DMS53 (cell line): ENCODE measurements around the gene LTBP4.
"Not testable (repeated sequence)": the region's sequence is repeated elsewhere in the genome, so short reads cannot be mapped to it uniquely, and the experiment has no call there.

ENCODE experiments used
- DNase-seq: peaks from one replicate; lab custom pipeline; 2025; lab: John Stamatoyannopoulos, UW

LTBP4 gene, protein sequence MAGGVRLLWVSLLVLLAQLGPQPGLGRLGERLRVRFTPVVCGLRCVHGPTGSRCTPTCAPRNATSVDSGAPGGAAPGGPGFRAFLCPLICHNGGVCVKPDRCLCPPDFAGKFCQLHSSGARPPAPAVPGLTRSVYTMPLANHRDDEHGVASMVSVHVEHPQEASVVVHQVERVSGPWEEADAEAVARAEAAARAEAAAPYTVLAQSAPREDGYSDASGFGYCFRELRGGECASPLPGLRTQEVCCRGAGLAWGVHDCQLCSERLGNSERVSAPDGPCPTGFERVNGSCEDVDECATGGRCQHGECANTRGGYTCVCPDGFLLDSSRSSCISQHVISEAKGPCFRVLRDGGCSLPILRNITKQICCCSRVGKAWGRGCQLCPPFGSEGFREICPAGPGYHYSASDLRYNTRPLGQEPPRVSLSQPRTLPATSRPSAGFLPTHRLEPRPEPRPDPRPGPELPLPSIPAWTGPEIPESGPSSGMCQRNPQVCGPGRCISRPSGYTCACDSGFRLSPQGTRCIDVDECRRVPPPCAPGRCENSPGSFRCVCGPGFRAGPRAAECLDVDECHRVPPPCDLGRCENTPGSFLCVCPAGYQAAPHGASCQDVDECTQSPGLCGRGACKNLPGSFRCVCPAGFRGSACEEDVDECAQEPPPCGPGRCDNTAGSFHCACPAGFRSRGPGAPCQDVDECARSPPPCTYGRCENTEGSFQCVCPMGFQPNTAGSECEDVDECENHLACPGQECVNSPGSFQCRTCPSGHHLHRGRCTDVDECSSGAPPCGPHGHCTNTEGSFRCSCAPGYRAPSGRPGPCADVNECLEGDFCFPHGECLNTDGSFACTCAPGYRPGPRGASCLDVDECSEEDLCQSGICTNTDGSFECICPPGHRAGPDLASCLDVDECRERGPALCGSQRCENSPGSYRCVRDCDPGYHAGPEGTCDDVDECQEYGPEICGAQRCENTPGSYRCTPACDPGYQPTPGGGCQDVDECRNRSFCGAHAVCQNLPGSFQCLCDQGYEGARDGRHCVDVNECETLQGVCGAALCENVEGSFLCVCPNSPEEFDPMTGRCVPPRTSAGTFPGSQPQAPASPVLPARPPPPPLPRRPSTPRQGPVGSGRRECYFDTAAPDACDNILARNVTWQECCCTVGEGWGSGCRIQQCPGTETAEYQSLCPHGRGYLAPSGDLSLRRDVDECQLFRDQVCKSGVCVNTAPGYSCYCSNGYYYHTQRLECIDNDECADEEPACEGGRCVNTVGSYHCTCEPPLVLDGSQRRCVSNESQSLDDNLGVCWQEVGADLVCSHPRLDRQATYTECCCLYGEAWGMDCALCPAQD (N-terminal part only)

GRCh38 chr19:40601134-40601974 lies at the start of gene LTBP4:
Gene LTBP4 (plus strand): TSS chr19:40601369. CDS start chr19:40601388, 19 bp downstream.
- peak; percentile 82 for DNase-seq

- DNase-seq: no peak
Observed at GRCh38 chr19:40552848-40553247, 48.3 kb upstream of the LTBP4 start.

GRCh38 chr19:40553885-40554857 lies 47.0 kb upstream of the LTBP4 start:
- peak; percentile 90 for DNase-seq

DNA sequence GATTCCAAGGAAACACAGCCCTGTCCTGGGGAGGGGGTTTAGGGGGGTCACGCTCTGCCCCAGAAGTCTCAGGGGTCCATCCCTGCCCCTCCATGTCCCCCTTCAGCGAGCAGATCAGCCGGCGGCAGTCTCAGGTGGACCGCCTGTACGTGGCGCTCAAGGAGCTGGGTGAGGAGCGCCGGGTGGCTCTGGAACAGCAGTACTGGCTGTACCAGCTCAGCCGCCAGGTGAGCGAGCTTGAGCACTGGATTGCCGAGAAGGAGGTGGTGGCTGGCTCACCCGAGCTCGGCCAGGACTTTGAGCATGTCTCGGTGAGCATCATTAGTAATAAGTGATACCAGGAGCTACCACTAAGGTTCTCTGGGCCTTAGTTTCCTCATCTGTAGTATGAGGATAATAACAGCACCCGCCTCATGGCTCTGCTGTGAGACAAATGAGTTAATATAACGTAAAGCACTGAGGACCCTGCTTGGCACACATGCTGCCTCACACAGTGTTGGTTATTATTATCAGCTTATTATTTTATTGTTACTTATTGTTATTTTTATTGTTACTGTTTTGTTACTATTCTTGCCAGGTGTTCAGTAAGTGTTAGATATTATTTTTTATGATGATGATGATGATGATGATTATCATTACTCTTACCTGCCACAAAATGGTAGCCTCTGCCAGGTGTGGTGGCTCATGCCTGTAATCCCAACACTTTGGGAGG lies 45.0 kb upstream of the LTBP4 start:
- no peak for DNase-seq

GRCh38 chr19:40556953-40557530 lies 44.1 kb upstream of the LTBP4 start:
- no peak for DNase-seq

DNA sequence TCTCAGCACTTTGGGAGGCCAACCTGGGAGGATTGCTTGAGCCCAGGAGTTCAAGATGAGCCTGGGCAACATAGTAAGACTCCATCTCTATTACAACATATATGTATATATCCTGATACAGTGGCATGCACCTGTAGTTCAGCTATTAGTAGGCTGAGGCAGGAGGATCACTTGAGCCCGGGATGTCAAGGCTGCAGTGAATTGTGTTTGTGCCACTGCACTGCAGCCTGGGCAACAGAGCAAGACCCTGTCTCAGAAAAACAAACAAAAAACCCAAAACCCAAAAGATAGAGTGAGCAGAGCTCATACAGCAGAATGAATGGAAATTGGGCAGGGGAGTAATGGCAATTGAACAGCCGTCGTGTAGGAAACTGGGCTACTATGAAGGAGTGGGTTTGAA lies 41.8 kb upstream of the LTBP4 start:
- no peak for DNase-seq

DNA sequence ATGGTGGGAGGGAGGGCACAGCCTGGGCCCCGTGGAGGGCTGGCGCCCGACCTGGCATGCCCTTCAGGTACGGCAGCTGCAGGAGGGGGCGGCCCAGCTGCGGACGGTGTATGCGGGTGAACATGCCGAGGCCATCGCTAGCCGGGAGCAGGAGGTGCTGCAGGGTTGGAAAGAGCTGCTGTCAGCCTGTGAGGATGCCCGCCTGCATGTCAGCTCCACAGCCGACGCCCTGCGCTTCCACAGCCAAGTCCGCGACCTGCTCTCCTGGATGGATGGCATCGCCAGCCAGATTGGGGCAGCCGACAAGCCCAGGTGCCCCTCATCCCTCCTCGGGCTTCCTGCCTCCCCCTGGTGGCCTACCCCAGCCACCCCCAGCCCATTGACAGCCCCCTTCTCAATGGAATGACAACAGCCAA lies 41.1 kb upstream of the LTBP4 start:
- DNase-seq: no peak

GRCh38 chr19:40561947-40562346 lies 39.2 kb upstream of the LTBP4 start:
- DNase-seq: no peak

DNA sequence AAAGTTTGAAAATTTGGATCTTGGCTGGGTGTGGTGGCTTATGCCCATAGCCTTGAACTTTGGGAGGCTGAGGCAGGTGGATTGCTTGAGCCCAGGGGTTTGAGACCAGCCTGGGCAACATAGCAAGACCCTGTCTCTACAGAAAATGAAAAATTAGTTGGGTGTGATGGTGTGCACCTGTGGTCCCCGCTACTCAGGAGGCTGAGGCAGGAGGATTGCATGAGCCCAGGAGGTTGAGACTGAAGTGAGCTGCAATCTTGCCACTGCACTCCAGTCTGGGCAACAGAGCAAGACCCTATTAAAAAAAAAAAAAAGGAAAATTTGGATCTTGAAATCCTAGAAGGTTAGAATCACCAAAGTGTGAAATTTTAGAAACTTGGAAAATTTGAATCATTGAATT lies 36.6 kb upstream of the LTBP4 start:
- not testable (repeated sequence) for DNase-seq

DNA sequence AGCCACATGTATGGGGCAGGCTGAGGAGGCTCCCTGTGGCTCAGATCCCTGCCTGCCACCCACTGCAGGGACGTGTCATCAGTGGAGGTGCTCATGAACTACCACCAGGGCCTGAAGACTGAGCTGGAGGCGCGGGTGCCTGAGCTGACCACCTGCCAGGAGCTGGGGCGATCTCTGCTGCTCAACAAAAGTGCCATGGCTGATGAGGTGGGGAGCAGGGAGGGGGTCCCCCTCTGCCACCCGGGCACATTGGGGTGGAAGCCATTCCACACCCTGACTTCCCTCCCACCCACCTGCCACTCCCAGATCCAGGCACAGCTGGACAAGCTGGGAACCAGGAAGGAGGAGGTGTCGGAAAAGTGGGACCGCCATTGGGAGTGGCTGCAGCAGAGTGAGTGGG lies 35.8 kb upstream of the LTBP4 start:
- DNase-seq: no peak

DNA sequence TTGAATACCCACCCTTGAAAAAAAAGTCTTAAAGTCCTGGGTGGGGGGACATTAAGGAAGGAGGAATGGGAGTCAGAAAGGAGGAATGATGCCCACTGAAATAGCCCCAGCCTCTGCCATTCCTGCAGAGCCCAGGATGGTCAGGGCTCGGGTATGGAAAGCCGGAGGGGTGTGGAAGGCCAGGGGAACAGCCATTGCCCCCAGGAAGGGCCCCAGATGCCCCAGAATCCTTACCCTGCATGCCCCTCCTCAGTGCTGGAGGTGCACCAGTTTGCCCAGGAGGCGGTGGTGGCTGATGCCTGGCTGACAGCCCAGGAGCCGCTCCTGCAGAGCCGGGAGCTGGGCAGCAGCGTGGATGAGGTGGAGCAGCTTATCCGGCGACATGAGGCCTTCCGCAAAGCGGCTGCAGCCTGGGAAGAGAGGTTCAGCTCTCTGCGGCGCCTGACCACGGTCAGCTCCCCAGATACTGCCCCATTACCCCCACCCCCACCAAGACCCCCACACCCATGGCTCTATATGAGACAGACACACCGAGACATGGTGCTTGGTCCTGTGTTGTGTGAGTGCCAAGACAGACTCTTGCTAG lies 35.2 kb upstream of the LTBP4 start:
- DNase-seq: peak; percentile 33

- DNase-seq: peak; percentile 49
Observed at GRCh38 chr19:40567040-40567749, 34.0 kb upstream of the LTBP4 start.

- DNase-seq: no peak
Observed at GRCh38 chr19:40567750-40568494, 33.2 kb upstream of the LTBP4 start.

DNA sequence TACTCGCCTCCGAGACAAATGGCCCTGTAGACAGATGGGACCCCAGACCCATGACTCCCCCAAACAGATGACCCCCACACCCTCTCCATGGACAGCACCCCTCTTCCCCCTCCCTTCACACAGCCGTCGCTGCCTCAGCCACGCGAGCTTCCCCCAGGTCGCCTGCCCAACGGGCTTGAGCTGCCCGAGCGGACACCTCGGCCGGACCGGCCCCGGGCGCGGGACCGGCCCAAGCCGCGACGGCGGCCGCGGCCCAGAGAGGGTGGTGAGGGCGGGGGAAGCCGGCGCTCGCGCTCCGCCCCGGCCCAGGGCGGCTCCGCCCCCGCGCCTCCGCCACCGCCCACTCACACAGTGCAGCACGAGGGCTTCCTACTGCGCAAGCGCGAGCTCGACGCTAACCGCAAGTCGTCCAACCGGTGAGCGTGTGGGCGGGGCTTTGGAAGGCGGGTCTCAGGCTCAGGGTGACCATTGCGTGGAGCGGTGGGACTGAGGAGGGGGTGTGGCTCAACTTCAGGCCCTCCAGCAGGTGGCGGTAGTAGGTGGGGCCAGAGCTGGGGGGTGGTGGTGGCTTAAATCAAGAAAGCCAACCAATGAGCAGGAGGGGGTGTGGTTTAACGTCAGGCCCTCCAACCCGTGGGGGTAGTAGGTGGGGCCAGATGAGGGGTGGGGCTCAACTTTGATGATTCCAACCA lies 30.7 kb upstream of the LTBP4 start:
- DNase-seq: peak; percentile 100

- DNase-seq: no peak
Observed at GRCh38 chr19:40571005-40571318, 30.2 kb upstream of the LTBP4 start.

- no peak for DNase-seq
Observed at GRCh38 chr19:40571831-40572495, 29.2 kb upstream of the LTBP4 start.
